K562 (cell line): ENCODE results near the gene BUB3. TPM values are rescaled to one million over a fixed set of nuclear protein-coding genes. Genes with fewer than 3 reads are reported as not detected.

ENCODE experiments used
- ATAC-seq: fragments of 200-7000 bp; cut with Tn5 transposase; 3 replicates; pipeline ENCODE4 v1.9.1; 2020; ENCODE audit warnings: moderate library complexity
- BruUV-seq: library from RNA; stranded (reverse); fragments of 400-500 nt; replicated peaks from 2 replicates; lab custom pipeline; 2021; lab: Mats Ljungman, UMichigan
- CTCF ChIA-PET: fragments of 300-600 bp; formaldehyde crosslinking; extraction: SDS; loops from one replicate; lab custom pipeline; 2021; ENCODE audit warnings: low intra/inter-chr PET ratio; lab: Yijun Ruan, JAX
- POLR2A ChIA-PET: fragments of 300-600, 350-650 bp; sonication (Branson Sonifier 250); formaldehyde crosslinking; extraction: SDS; loops from one replicate; lab custom pipeline; 2021; ENCODE audit warnings: antibody characterized with exemption, inconsistent platforms; lab: Yijun Ruan, JAX
- DNase-seq, 4 experiments: peaks; one replicate each; pipeline versions ENCODE4 v3.0.0 to v3.0.0-alpha.2; 2011 to 2018; ENCODE audit warnings: low spot score in 3 of 4, mixed read lengths in 3 of 4; ENCODE audit errors: extremely low read depth in 1 of 4
- FAIRE-seq: peaks from 2 replicates; lab custom pipeline; 2011; peaks lifted over from hg19 to GRCh38; lab: Jason Lieb, UNC
- H2AFZ ChIP-seq: 2 replicates; pipeline ENCODE4 v1.6.0; 2011; ENCODE audit warnings: low read depth, low read length, control low read depth, inconsistent platforms
- H3K27ac ChIP-seq: fragments of 200-600 bp; 3 replicates; pipeline ENCODE4 v1.8.0; 2011; ENCODE audit warnings: low read depth, mild to moderate bottlenecking, control low read depth, inconsistent platforms, low read length, moderate library complexity, mixed read lengths; ENCODE audit errors: extremely low read depth
- H3K27me3 ChIP-seq, 2 experiments: fragments of 300-600 bp in 1 of 2; 2 replicates in 1 of 2; 3 replicates in 1 of 2; pipeline versions ENCODE4 v1.6.0 to v1.8.0; 2011; ENCODE audit warnings: inconsistent platforms in 2 of 2, low read length in 2 of 2, mild to moderate bottlenecking in 1 of 2, mixed read lengths in 1 of 2, moderate library complexity in 1 of 2; ENCODE audit not compliant: control insufficient read depth in 2 of 2, insufficient read depth in 2 of 2
- H3K36me3 ChIP-seq: fragments of 300-600 bp; 3 replicates; pipeline ENCODE4 v1.8.0; 2011; ENCODE audit warnings: mild to moderate bottlenecking, low read length, inconsistent platforms; ENCODE audit not compliant: control insufficient read depth, insufficient read depth
- H3K4me1 ChIP-seq, 2 experiments: fragments of 200-600 bp in 1 of 2; replicated peaks in 1 of 2; 2 replicates in 1 of 2; 3 replicates in 1 of 2; pipeline versions ENCODE4 v1.5.1 to v1.8.0; 2011; ENCODE audit warnings: inconsistent platforms in 2 of 2, low read length in 2 of 2, mild to moderate bottlenecking in 1 of 2, mixed read lengths in 1 of 2, moderate library complexity in 1 of 2; ENCODE audit not compliant: control insufficient read depth in 2 of 2, insufficient read depth in 2 of 2
- H3K4me2 ChIP-seq: 2 replicates; pipeline ENCODE4 v1.6.1; 2011; ENCODE audit warnings: low read length, control low read depth, inconsistent platforms, mixed read lengths; ENCODE audit not compliant: insufficient read depth
- H3K4me3 ChIP-seq: fragments of 200-600 bp; sonication (generic), shearing (Covaris generic); 2 replicates; pipeline ENCODE4 v1.5.1; 2016; ENCODE audit warnings: control low read depth, inconsistent platforms
- H3K79me2 ChIP-seq: fragments of 200-600 bp; 3 replicates; pipeline ENCODE4 v1.8.0; 2011; ENCODE audit warnings: low read length, inconsistent platforms; ENCODE audit not compliant: control insufficient read depth, insufficient read depth
- H3K9ac ChIP-seq, 2 experiments: 2 replicates each; pipeline versions ENCODE4 v1.6.0 to v1.6.1; 2011; ENCODE audit warnings: low read depth in 2 of 2, low read length in 2 of 2, control low read depth in 1 of 2, inconsistent platforms in 1 of 2, mild to moderate bottlenecking in 1 of 2, mixed read lengths in 1 of 2; ENCODE audit not compliant: insufficient read depth in 1 of 2
- H3K9me1 ChIP-seq: one replicate; pipeline ENCODE4 v1.6.0; 2011; ENCODE audit warnings: inconsistent platforms, mild to moderate bottlenecking, low read length, moderate library complexity; ENCODE audit not compliant: control insufficient read depth, insufficient read depth
- H3K9me3 ChIP-seq: replicated peaks from 2 replicates; pipeline ENCODE4 v1.5.1; 2011; ENCODE audit warnings: low read depth, low read length, inconsistent platforms; ENCODE audit not compliant: control insufficient read depth, insufficient read depth
- H4K20me1 ChIP-seq: replicated peaks from 2 replicates; pipeline ENCODE4 v1.6.1; 2011; ENCODE audit warnings: low read length, inconsistent platforms, mixed read lengths; ENCODE audit not compliant: control insufficient read depth, insufficient read depth
- MYBL2 ChIP-seq, 2 experiments: fragments of 450-650 bp in 1 of 2; sonication (generic) in 1 of 2; formaldehyde crosslinking in 1 of 2; IDR thresholded peaks; 2 replicates each; pipeline versions ENCODE4 v1.6.1 to v1.8.1; 2017 to 2022; ENCODE audit warnings: borderline replicate concordance in 1 of 2, inconsistent platforms in 1 of 2, low read depth in 1 of 2, mild to moderate bottlenecking in 1 of 2, missing genetic modification reagents in 1 of 2, moderate library complexity in 1 of 2
- SMARCC2 ChIP-seq: fragments of 450-650 bp; IDR thresholded peaks from 2 replicates; pipeline ENCODE4 v1.6.1; 2017; ENCODE audit warnings: antibody characterized with exemption, moderate library complexity, mild to moderate bottlenecking, low read depth
- SP2 ChIP-seq: IDR thresholded peaks from 2 replicates; pipeline ENCODE4 v1.6.1; 2011; ENCODE audit warnings: mild to moderate bottlenecking, low read depth, low read length, moderate library complexity; ENCODE audit not compliant: poor library complexity, severe bottlenecking; ENCODE audit errors: extremely low read depth
- TCF15 ChIP-seq: fragments of 250-450 bp; sonication (Bioruptor Pico); IDR thresholded peaks from 2 replicates; pipeline ENCODE4 v1.8.0; 2022; ENCODE audit warnings: moderate library complexity, mild to moderate bottlenecking, inconsistent platforms
- TEAD1 ChIP-seq, 2 experiments: fragments of 450-650 bp in 1 of 2; sonication (generic) in 1 of 2; formaldehyde crosslinking; IDR thresholded peaks; 2 replicates each; pipeline versions ENCODE4 v1.4.0 to v1.8.0; 2020 to 2022; ENCODE audit warnings: mild to moderate bottlenecking in 2 of 2, missing genetic modification reagents in 1 of 2
- ZBTB2 ChIP-seq: fragments of 450-650 bp; IDR thresholded peaks from 2 replicates; pipeline ENCODE4 v1.6.1; 2016; ENCODE audit warnings: antibody characterized with exemption
- ZNF197 ChIP-seq: fragments of 200-800 bp; sonication (Bioruptor generic); IDR thresholded peaks from 2 replicates; pipeline ENCODE4 v1.6.1; 2016; ENCODE audit warnings: low read depth, missing genetic modification characterization, missing compliant biosample characterization
- WGBS: fragments of 100-300 bp; shearing (Covaris generic); methylation state at CpG from one replicate; pipeline ENCODE4 v1.1.6; 2016; ENCODE audit warnings: low coverage, mixed read lengths; ENCODE audit not compliant: insufficient coverage; ENCODE audit errors: missing lambda C conversion rate; 5-methylcytosine and 5-hydroxymethylcytosine counted together
- in situ Hi-C: fragments of 300-500 bp; cut with MboI; formaldehyde crosslinking; loops from 4 replicates; pipeline ENCODE4 v1.15.0; 2018; ENCODE audit warnings: inconsistent platforms, mixed read lengths
- intact Hi-C: fragments of 100-400 bp; cut with micrococcal nuclease; formaldehyde crosslinking; loops from 2 replicates; pipeline ENCODE4 v1.14.2; 2022
- polyA plus RNA-seq, 8 experiments: library from polyadenylated mRNA; depleted of rRNA in 4 of 8; stranded (reverse) in 5 of 8; unstranded in 3 of 8; fragments of >200 nt; fragmentation: Nextera tagmentation in 2 of 8; fragmentation: Illumina TruSeq in 1 of 8; extraction: Ambion mirVana in 2 of 8; extraction: Trizol in 1 of 8; gene quantifications; 2 replicates each; pipeline versions ENCODE4 v1.2.1 to v1.2.3, GENCODE V29; 2011 to 2014; ENCODE audit warnings: inconsistent platforms in 1 of 8, missing spikeins in 1 of 8
- total RNA-seq, 7 experiments: library from RNA; depleted of rRNA in 6 of 7; stranded (reverse); fragments of >200 nt in 6 of 7; fragmentation: Illumina TruSeq in 2 of 7; extraction: Trizol in 2 of 7; gene quantifications; 2 replicates each; pipeline versions ENCODE4 v1.2.1 to v1.2.3, GENCODE V29; 2011 to 2021; ENCODE audit warnings: low replicate concordance in 1 of 7

The BUB3 gene
- total and polyA plus RNA-seq, 9 of the 15 experiments (the other 6 are each of a cell fraction or from before 2014, with no cell fraction given) = 167 to 761 (median 225) TPM

- in situ Hi-C loops = no loop called here
- no peak overlapping the region for H2AFZ ChIP-seq
- no peak overlapping the region for H3K9ac ChIP-seq
- no peak overlapping the region for H3K4me2 ChIP-seq
- FAIRE-seq = no peak
- no peaks in the 10 kb centered on the region for H3K79me2 ChIP-seq
- DNase-seq = no peak
- H3K4me1 ChIP-seq = no peaks in the 10 kb centered on the region
- no peaks in the 10 kb centered on the region for H3K9me1 ChIP-seq
- no TSS peak for BruUV-seq
- intact Hi-C loops = no loop called here
- H3K4me3 ChIP-seq = no peak overlapping the region
- WGBS = 9% methylated on average over 4 of the region's 6 CpGs
- H3K9me3 ChIP-seq = no peaks in the 10 kb centered on the region
- ATAC-seq = no peak
- H3K27ac ChIP-seq = no peak overlapping the region
- no peaks in the 10 kb centered on the region for H3K27me3 ChIP-seq
- TF ChIP-seq TCF15 (CRISPR knock-in tag) (no peak), SP2 (no peak), TEAD1 (CRISPR knock-in tag; IDR thresholded peaks at IDR 0.05) (no peak), ZBTB2 (no peak), MYBL2 (IDR thresholded peaks at IDR 0.05; ENCODE audit: low read depth) (no peak), MYBL2 (CRISPR knock-in tag; IDR thresholded peaks at IDR 0.05; ENCODE audit: borderline replicate concordance) (no peak), ZNF197 (CRISPR knock-in tag) (no peak), SMARCC2 (no peak)
- ChIA-PET CTCF (no interaction called here), POLR2A (interaction anchor here (0.6 to 0.8 kb wide), 2 partner anchors 72 to 208 kb away, joined by 3 read pairs; no protein-coding TSS in a partner anchor)
- H3K36me3 ChIP-seq = no peaks in the 10 kb centered on the region
- H4K20me1 ChIP-seq = no peaks in the 10 kb centered on the region
Observed at GRCh38 chr10:123212640-123213039, 58.4 kb downstream of the BUB3 start.
